ENCODE results near the gene ELF2.

The ELF2 gene

DNA sequence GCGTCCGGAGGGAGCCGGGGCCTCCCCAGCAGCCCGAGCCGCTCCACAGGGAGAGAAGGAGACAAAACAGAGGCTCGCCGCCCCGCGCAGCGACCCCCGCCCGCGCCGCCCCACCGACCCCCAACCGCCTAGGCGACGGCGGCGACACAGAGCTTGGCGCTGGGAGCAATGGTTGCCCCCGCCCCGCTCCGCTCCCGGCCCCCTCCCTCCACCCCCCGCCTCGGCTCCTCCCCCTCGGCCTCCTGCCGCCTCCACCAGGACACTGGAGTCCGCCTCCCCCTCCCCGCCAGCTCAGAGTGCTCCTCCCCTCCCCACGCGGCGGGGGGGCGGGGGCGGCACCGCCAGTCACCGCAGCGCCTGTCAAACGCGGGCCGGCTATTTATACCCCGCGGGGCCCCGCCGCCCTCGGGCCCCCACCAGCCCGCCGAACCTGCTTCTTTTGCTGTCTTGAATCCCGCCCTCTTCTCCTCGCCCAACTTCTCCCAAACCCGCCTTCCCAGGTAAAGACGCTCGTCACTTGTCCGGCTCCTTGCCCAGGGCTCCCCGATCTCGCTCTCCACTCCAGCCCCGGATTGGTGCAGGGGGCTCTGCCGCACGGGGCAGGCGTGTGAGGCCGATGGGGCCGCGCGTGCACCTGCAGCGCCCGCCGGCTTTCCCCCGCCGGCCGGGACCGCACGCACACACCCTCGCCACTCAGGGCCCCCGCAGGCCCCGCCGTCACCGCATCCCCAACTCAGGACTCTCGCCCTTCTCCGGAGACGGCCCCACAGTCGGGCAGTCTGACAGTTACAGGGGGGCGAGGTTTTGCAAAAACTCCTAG, at the start of gene ELF2 (continued):
- TF ChIP-seq ZNF335 (tag by site-specific recombination; conservative IDR thresholded peaks at IDR 0.05): peak; percentile 45
- TF ChIP-seq ZSCAN23 (tag by site-specific recombination; IDR thresholded peaks at IDR 0.05): no peak
- TF ChIP-seq WT1 (tag by site-specific recombination; IDR thresholded peaks at IDR 0.05): peak; percentile 68
- no peak for TF ChIP-seq ZNF16 (tag by site-specific recombination; IDR thresholded peaks at IDR 0.05; ENCODE audit: low read depth)
- no peak for TF ChIP-seq ZNF544 (tag by site-specific recombination; IDR thresholded peaks at IDR 0.05)
- TF ChIP-seq, protein P1, sequence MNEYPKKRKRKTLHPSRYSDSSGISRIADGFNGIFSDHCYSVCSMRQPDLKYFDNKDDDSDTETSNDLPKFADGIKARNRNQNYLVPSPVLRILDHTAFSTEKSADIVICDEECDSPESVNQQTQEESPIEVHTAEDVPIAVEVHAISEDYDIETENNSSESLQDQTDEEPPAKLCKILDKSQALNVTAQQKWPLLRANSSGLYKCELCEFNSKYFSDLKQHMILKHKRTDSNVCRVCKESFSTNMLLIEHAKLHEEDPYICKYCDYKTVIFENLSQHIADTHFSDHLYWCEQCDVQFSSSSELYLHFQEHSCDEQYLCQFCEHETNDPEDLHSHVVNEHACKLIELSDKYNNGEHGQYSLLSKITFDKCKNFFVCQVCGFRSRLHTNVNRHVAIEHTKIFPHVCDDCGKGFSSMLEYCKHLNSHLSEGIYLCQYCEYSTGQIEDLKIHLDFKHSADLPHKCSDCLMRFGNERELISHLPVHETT (tag by site-specific recombination; IDR thresholded peaks at IDR 0.05): 0 out of 2 replicates have a peak, but pooled peaks have one; percentile 44
- TF ChIP-seq ZNF2 (tag by site-specific recombination; IDR thresholded peaks at IDR 0.05): peak; percentile 28; the same call in 1 of the 2 replicates
- TF ChIP-seq, protein P2, sequence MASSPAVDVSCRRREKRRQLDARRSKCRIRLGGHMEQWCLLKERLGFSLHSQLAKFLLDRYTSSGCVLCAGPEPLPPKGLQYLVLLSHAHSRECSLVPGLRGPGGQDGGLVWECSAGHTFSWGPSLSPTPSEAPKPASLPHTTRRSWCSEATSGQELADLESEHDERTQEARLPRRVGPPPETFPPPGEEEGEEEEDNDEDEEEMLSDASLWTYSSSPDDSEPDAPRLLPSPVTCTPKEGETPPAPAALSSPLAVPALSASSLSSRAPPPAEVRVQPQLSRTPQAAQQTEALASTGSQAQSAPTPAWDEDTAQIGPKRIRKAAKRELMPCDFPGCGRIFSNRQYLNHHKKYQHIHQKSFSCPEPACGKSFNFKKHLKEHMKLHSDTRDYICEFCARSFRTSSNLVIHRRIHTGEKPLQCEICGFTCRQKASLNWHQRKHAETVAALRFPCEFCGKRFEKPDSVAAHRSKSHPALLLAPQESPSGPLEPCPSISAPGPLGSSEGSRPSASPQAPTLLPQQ (tag by site-specific recombination; IDR thresholded peaks at IDR 0.05): peak; percentile 50
- 0 out of 2 replicates have a peak, but pooled peaks have one; percentile 69 for TF ChIP-seq ZNF423 (tag by site-specific recombination; IDR thresholded peaks at IDR 0.05)
- TF ChIP-seq GFI1B (tag by site-specific recombination; IDR thresholded peaks at IDR 0.05): no peak
- TF ChIP-seq PRDM1 (tag by site-specific recombination; IDR thresholded peaks at IDR 0.05): no peak
- TF ChIP-seq ZNF677 (tag by site-specific recombination; IDR thresholded peaks at IDR 0.05): no peak
- TF ChIP-seq, protein P3, sequence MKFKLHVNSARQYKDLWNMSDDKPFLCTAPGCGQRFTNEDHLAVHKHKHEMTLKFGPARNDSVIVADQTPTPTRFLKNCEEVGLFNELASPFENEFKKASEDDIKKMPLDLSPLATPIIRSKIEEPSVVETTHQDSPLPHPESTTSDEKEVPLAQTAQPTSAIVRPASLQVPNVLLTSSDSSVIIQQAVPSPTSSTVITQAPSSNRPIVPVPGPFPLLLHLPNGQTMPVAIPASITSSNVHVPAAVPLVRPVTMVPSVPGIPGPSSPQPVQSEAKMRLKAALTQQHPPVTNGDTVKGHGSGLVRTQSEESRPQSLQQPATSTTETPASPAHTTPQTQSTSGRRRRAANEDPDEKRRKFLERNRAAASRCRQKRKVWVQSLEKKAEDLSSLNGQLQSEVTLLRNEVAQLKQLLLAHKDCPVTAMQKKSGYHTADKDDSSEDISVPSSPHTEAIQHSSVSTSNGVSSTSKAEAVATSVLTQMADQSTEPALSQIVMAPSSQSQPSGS (tag by site-specific recombination; IDR thresholded peaks at IDR 0.05; ENCODE audit: low read depth): no peak
- peak; percentile 67; the same call in 1 of the 2 replicates for TF ChIP-seq ZNF341 (tag by site-specific recombination; IDR thresholded peaks at IDR 0.05; ENCODE audit: low read depth)
- TF ChIP-seq, protein P4, sequence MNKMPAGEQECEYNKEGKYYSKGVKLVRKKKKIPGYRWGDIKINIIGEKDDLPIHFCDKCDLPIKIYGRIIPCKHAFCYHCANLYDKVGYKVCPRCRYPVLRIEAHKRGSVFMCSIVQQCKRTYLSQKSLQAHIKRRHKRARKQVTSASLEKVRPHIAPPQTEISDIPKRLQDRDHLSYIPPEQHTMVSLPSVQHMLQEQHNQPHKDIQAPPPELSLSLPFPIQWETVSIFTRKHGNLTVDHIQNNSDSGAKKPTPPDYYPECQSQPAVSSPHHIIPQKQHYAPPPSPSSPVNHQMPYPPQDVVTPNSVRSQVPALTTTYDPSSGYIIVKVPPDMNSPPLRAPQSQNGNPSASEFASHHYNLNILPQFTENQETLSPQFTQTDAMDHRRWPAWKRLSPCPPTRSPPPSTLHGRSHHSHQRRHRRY (tag by site-specific recombination; IDR thresholded peaks at IDR 0.05): no peak
- TF ChIP-seq ZNF624 (tag by site-specific recombination; IDR thresholded peaks at IDR 0.05): no peak
- TF ChIP-seq, protein P5, sequence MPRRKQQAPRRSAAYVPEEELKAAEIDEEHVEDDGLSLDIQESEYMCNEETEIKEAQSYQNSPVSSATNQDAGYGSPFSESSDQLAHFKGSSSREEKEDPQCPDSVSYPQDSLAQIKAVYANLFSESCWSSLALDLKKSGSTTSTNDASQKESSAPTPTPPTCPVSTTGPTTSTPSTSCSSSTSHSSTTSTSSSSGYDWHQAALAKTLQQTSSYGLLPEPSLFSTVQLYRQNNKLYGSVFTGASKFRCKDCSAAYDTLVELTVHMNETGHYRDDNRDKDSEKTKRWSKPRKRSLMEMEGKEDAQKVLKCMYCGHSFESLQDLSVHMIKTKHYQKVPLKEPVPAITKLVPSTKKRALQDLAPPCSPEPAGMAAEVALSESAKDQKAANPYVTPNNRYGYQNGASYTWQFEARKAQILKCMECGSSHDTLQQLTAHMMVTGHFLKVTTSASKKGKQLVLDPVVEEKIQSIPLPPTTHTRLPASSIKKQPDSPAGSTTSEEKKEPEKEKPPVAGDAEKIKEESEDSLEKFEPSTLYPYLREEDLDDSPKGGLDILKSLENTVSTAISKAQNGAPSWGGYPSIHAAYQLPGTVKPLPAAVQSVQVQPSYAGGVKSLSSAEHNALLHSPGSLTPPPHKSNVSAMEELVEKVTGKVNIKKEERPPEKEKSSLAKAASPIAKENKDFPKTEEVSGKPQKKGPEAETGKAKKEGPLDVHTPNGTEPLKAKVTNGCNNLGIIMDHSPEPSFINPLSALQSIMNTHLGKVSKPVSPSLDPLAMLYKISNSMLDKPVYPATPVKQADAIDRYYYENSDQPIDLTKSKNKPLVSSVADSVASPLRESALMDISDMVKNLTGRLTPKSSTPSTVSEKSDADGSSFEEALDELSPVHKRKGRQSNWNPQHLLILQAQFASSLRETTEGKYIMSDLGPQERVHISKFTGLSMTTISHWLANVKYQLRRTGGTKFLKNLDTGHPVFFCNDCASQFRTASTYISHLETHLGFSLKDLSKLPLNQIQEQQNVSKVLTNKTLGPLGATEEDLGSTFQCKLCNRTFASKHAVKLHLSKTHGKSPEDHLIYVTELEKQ (tag by site-specific recombination; IDR thresholded peaks at IDR 0.05; ENCODE audit: borderline replicate concordance): no peak
- TF ChIP-seq, protein P6, sequence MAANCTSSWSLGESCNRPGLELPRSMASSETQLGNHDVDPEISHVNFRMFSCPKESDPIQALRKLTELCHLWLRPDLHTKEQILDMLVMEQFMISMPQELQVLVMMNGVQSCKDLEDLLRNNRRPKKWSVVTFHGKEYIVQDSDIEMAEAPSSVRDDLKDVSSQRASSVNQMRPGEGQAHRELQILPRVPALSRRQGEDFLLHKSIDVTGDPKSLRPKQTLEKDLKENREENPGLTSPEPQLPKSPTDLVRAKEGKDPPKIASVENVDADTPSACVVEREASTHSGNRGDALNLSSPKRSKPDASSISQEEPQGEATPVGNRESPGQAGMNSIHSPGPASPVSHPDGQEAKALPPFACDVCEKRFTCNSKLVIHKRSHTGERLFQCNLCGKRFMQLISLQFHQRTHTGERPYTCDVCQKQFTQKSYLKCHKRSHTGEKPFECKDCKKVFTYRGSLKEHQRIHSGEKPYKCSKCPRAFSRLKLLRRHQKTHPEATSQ (tag by site-specific recombination; IDR thresholded peaks at IDR 0.05): no peak
- TF ChIP-seq ZNF626 (tag by site-specific recombination; IDR thresholded peaks at IDR 0.05): no peak
- no peak; the same call in 1 of the 2 replicates for TF ChIP-seq ZNF777 (tag by site-specific recombination; IDR thresholded peaks at IDR 0.05; ENCODE audit: borderline replicate concordance)
- TF ChIP-seq ZFP41 (tag by site-specific recombination; IDR thresholded peaks at IDR 0.05; ENCODE audit: borderline replicate concordance): no peak
- TF ChIP-seq ZNF529 (tag by site-specific recombination; IDR thresholded peaks at IDR 0.05; ENCODE audit: insufficient replicate concordance): no peak
- no peak for TF ChIP-seq ZNF132 (tag by site-specific recombination; IDR thresholded peaks at IDR 0.05; ENCODE audit: borderline replicate concordance)
- TF ChIP-seq, protein P7, sequence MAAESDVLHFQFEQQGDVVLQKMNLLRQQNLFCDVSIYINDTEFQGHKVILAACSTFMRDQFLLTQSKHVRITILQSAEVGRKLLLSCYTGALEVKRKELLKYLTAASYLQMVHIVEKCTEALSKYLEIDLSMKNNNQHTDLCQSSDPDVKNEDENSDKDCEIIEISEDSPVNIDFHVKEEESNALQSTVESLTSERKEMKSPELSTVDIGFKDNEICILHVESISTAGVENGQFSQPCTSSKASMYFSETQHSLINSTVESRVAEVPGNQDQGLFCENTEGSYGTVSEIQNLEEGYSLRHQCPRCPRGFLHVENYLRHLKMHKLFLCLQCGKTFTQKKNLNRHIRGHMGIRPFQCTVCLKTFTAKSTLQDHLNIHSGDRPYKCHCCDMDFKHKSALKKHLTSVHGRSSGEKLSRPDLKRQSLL (tag by site-specific recombination; IDR thresholded peaks at IDR 0.05): no peak
- TF ChIP-seq GLIS1 (tag by site-specific recombination; IDR thresholded peaks at IDR 0.05): peak; percentile 76
- no peak for TF ChIP-seq ZNF561 (tag by site-specific recombination; IDR thresholded peaks at IDR 0.05; ENCODE audit: borderline replicate concordance)
- TF ChIP-seq ZNF394 (tag by site-specific recombination; IDR thresholded peaks at IDR 0.05; ENCODE audit: borderline replicate concordance): no peak
